NOMO-1 treated with dmso at 0.1 percent for 144 hours (cell line): ENCODE data around the gene ST3GAL5.
"Not testable (repeated sequence)": the region's sequence is repeated elsewhere in the genome, so short reads cannot be mapped to it uniquely, and the experiment has no call there.

ENCODE experiments used
- DNase-seq: peaks from one replicate; lab custom pipeline; 2025; ENCODE audit not compliant: unreplicated experiment; lab: John Stamatoyannopoulos, UW

The ST3GAL5 gene

GRCh38 chr2:85840091-85840490 lies 48.7 kb downstream of the ST3GAL5 start:
- DNase-seq, result no peak

GRCh38 chr2:85839461-85839860 lies 49.3 kb downstream of the ST3GAL5 start:
- no peak for DNase-seq

GRCh38 chr2:85838641-85839040 lies 50.1 kb downstream of the ST3GAL5 start:
- DNase-seq, result no peak

DNA sequence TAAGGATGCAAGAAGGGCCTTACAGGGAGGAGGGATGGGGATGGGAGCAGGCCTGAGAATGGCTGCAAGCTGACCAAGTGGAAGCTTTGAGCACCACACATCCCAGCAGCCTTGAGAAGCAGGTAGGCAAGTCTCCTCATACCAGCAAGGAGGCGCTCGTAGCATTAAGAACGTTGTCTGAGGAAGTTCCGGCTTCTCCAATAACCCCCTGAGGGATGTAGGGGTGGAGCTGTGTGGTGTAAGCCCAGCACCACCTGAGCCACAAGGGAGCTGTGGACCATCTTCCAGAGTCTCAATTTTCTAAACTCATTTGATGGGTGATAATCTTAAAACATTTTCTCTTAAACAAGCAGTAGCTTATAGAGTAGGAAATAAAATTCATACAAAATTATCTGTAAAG lies 50.6 kb downstream of the ST3GAL5 start:
- DNase-seq, result no peak

- DNase-seq, result no peak
These were observed 54.3 kb downstream of the ST3GAL5 start for GRCh38 chr2:85834466-85834865.

DNA sequence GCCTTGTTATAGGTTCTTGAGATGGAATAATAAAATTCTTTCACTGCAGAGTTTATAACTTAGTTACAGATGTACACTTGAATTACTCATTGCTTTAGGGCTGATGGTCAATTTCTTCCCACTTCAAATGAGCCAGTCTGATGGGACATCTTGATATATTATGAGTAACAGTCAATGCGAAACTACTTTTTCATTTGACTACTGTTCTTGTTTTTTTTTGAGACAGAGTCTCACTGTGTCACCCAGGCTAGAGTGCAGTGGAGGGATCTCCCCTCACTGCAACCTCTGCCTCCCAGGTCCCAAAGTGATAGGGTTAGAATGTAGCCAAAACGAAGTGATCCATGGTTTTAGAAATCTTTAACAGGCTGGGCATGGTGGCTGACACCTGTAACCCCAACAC lies 57.1 kb downstream of the ST3GAL5 start:
- no peak for DNase-seq

DNA sequence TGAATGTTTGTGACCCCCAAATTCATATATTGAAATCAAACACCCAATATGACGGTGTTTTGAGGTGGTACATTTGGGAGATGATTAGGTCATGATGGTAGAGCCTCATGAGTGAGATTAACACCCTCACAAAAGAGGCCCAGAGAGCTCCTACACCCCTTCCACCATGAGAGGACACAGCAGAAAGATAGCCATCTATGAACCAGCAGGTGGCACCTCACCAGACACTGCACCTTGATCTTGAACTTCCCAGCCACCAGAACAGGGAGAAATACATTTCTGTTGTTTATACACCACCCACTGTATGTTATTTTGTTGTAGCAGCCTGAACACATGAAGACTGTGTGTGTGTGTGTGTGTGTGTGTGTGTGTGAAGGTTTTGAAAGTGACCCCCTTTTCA lies 58.1 kb downstream of the ST3GAL5 start:
- no peak for DNase-seq

DNA sequence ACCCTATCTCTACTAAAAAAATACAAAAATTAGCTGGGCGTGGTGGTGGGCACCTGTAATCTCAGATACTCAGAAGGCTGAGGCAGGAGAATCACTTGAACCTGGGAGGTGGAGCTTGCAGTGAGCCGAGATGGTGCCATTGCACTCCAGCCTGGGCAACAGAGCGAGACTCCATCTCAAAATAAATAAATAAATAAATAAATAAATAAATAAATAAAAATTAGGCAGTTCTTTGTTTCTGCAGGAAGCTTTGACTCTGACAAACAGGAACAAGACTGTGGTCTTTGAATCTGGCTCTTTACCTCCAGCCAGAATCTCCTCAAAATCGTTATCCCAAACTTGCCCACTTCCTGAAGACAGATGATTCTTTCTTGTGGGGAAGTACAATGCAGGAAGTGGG lies 59.4 kb downstream of the ST3GAL5 start:
- not testable (repeated sequence) for DNase-seq

GRCh38 chr2:85828725-85829124 lies 60.1 kb downstream of the ST3GAL5 start:
- DNase-seq, result no peak

DNA sequence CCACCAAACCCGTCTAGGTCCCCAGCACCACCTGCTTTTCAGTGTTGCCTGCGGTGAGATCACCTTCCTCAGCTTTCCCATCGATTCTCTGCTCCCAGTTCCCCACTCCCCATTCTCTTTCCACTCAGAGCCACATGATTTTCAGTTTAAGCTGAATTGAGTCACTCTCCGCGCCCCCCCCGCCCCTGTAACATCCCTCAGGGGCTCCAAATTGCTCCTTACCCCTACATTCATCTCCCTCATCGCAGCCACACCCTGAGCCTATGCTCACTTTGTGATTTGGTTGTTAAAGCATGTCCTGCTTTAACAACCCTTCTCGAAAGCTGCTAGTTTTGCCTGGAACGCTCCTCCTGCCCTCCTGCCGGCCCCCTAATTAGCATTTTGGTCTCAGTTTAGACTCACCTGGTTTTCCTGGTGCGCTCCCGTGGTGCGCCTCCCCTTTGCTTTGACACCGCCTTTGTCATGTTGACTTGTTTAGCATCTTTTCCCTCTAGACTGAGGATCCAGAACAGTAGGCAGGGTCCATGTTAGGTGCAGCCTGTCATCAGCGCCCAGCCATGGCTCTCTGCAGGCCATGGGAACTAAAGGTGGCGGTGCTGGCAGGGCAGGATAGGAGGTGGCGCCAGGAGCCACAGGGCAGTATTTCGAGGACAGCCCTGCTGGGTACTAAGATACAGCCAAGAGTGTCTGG lies 60.8 kb downstream of the ST3GAL5 start:
- no peak for DNase-seq

DNA sequence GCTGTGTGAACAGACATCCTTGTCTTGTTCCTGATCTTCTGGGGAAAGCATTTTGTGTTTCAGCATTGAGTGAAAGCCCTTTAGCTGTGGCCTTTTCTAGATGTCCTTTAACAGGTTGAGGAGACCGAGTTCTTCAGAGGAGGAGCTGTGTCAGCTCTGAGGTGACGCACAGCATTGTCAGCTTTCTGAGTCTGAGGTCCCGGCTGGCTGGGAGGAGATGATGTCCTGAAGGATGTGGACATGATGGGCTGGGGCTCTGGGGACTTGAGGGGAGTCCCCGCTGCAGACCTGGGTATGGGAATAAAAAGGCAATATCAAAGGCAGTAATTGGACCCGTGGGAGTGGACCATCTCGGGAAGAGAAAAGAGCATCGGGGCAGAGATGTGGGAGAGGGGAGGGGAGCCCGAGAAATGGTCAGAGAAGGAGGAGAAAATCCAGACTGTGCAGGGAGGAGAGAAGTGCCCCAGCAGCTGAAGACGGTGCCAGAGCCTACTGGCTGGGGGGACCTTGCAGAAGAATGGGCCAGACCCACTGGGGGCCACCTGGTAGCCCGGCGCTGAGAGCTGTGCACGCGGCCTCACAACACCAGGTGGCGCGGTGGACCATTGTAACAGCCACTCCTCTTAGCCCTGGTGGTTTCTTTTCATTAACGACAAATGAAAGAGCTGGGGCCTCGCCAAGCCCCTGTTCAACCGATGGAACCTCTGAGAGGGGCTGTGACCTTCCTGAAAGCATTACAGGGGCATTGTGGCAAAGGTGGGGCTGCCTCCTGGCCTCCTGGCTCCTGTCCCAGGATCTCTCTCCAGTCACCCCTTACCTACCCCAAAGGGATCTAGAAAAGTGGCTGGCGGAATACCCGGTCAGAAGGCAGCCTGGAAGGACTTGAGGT lies 61.6 kb downstream of the ST3GAL5 start:
- peak; percentile 30 for DNase-seq

DNA sequence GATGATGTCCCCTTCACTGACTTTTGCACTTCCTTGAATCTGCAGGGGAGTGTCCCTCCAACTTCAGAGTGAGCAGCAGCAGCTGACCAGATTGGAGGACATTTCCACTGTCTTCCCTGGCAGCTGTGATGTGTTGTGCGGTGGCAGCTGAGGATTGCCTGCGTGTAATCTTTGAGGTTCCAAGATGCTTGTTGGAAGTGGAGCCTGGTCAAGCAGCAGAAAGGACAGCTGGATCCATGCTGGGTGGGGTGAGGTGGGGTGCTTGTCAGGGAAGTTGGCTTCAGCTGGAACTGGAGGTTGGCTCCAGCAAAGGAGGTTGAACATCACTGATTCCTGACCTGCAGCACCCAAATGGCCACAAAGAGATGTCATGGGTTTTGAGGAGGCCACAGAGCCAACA lies 64.8 kb downstream of the ST3GAL5 start:
- no peak for DNase-seq

DNA sequence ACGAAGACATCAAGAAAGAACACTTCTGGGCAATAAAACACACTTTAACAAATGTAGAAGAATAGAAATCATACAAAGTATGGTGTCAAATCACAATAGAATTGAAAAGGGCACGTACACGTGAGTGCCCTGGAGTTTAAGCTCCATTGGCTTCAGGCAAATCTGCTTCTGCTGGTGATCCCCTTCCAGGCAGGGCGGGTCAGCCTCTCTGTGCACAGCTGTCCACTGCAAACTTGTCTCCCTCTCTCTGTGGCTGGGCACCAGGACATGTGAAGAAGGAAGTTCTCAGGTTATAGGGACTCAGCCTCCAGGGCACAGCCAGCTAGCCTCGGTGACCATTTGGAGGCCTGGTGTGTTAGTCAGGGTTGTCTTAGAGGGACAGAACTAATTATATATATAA lies 66.0 kb downstream of the ST3GAL5 start:
- no peak for DNase-seq

DNA sequence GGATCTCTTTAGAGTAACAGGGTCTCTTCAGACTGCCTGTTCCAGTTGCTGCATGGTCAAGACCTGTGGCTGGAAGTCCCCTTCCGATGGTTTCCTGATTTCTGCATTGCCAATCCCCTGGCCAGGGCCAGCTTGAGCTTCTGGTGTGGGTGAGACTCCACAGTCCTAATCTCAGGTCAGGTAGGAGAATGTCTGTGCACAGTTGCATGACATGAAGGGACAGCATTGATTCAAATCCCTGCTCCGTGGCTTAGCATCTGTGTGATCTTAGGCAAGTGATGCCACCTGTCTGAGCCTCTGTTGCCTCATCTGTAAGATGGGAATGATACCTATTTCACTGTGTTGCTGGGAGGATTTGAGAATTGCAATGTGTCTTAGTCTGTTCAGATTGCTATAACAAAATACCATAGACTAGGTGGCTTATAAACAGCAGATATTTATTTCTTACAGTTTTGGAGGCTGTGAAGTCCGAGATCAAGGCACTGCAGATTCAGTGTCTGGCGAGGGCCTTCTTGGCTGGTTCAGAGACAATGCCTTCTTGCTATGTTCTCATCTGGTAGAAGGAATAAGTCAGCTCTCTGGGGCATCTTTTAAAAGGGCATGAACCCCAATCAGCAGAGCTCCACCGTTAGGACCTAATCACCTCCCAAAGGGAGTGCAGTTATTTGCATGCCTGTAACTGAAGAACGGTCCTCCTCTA lies 68.8 kb downstream of the ST3GAL5 start:
- no peak for DNase-seq

DNA sequence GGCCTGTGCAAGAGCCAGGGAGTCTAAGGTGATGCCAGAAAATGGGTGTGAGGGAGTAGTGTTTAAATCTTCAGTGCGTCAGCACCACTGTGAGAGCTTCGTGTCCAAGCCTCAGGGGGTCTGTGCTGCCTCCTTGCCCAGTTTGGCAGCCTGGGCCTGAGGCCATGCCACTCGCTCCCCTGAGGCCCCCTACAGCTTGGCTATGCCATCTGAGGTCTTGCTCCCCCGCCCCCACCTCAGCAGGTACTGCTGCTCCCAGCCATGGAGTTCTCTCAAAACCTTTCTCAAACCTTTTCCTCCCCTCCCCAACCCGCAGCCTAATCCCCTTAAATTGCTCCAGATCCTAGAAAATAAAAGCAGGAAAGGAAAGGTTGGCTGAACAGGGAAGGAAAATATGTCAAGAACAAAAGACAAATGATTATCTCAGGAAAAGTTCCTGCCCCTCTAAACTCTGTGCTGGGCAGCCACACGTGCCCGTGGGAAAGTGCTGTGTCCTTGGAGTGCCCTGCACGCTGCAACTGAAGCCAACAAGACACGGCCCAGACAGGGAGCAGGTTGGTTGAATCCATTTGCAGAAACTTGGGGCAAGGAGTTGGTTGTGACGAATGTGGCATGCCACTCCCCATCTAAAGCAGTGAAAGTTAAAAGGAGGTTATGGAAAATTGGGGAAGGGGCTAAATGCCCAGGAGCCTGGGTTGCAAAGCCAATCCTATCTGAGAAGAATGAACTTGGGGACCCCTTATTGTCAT lies 73.8 kb downstream of the ST3GAL5 start:
- no peak for DNase-seq

- peak; percentile 53 for DNase-seq
These were observed 74.6 kb downstream of the ST3GAL5 start for GRCh38 chr2:85813982-85814801.

- DNase-seq, result no peak
These were observed 75.4 kb downstream of the ST3GAL5 start for GRCh38 chr2:85813211-85813981.

DNA sequence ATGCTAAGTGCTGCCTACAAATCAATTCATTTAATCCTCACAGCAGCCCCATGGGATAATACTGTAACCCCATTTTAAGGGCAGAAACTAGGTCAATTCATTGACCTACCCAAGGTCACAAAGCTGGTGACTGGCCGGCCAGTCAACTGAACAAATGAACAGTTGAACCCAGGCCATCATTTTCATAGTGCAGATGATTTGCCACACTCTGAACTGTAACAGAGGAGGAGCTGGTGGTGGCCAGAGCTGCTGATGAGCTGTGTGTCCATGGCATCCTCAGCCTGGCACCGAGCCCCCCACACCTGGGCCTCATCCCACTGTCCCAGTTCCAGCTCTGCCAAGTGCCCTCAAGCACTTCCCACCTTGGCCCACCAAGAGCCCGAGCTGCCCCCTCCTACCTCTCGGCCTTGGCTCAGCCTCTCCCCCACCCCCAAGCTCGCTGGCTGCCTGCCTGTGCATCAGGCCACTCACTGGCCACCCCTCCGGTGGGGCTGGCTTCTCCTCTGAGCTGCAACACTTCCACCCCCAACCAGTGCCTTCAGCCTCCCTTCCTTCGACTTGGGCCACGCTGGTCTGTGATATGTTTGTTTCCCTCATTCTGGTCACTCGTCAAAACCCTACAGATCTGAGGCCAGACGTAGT lies 76.6 kb downstream of the ST3GAL5 start:
- no peak for DNase-seq
